NCI-H510A treated with DMSO at 0.1 percent for 48 hours (cell line): ENCODE data around the gene P2RX6.

ENCODE experiments used
- DNase-seq: peaks from one replicate; lab custom pipeline; 2025; lab: John Stamatoyannopoulos, UW

The P2RX6 gene

DNA sequence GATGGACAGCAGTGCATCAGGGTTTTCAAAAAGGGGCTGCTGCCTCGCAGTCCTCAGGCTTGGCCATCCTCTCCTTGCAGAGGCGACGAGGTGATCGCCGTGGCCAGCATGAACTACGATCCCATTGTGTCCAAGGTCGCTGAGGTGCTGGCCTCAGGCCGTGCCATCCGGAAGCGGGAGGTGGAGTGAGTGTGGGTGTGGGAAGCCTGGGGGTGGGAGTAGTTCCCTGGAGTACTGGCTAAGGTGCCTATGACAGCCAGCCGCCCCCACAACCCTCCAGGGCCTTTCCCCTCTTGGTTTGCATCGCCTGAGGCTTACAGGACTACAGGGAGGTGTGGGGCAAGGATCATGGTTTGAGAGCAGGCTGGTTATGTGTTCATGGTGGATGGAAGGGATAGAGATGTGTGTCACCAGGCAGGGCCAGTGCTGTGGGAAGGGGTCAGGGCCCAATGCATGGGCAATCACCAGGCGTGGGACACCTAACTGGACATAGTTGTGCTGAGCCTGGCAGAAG is 35.0 kb upstream of the P2RX6 start:
- no peak for DNase-seq

DNA sequence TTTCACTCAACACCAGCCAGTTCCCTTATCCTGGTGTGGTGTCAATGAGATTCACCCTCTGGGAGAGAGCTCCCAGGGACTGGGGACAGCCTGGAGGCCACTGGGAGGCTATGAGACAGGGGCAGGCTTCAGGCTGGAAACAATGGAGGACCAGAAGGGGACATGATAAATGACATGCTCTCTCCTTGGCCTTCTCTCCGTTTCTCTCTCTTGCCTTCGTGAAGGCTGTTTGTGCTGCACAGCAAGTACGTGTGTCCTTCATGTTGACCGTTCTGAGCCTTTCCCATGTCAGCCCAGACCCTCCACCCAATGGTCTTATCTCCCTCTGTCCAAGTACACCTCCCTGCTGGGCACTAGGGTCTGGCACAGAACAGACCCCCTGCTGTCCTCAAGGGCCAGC is 34.4 kb upstream of the P2RX6 start:
- DNase-seq, result no peak

DNA sequence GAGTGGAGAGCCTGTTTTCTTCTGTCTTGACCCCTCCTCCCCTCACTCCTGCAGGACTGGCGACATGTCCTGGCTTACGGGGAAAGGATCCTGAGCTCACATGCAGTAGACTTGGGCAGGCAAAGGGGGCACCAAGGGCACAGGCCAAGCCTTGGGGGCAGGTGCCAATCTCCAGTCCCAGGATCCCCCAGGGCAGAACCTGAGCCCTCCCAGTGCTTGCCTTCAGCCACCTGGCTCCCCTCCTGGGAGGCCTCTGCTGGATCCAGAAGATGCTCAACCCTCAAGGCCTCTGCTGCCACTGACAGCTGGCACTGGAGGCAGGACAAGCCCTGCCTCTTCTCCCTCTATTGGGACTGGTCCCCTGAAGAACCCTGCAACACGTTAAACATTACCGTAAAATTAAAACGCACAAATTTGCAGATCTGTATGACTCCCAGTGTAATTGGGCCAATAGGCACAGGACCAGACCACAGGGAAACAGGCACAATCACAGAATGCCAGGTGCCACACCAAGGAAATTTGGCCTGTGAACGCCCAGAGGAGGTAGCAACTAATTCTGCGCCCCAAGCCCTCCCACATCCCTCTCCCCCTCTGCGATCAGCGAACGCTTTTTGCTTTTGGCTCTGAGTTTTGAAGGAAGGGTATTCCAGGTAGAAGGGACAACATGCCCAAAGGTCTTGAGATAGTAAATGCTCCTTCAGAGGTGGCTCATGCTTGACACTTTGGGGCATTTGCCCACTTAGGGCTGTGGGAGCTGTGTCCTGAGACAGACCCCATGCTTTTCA is 33.8 kb upstream of the P2RX6 start:
- no peak for DNase-seq

DNA sequence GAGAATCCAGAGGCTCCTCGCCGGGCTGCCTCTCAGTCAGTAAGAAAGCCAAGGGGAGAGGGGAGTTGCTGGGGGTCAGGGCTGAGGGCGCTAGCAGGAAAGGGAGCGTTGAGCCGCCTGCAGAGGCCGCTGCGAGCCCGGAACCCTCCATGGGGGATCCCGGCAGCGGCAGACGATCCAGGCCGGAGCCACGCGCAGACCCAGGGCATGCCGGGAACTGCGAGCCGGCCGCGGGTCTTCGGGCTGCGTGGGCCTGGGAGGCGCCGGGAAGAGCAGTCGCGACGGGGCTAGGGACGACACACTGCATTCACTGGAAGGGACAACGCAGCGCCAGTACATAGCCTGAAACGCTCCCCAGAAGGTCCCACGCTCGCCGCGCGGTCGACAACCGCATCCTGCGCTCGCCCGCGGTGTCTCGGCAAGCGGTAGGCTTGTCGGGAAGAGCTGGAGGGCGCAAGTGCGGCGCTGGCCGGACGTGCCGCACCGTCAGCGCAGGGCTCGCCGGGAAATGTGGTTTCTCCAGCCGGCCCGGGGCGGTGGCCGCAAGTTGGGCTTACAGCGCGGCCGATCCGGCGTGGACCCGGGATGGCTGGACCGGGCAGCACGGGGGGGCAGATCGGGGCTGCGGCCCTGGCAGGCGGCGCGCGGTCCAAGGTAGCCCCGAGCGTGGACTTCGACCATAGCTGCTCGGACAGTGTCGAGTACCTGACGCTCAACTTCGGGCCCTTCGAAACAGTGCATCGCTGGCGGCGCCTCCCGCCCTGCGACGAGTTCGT is 33.0 kb upstream of the P2RX6 start, which contains the start of gene LZTR1:
Gene LZTR1, plus strand, starts transcription at position 511 of the 776 bp plus-strand sequence. Its CDS starts 75 bp downstream, at position 586.
- peak; percentile 42 for DNase-seq

DNA sequence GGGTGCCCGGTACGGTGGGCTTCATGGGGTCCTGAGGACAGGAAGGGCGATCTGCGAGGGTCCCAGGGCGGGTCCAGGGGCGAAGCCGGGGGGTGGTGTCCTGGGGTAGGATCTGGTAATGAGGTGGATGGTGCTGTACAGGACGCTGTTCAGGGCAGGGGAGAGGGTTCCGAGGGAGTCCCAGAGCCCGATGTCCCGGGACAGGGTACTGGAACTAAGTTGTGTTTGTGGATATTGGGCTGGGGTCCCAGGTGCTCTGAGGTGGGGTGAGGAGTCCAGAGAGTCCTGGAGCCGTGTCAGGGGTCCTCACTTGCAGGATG is 32.4 kb upstream of the P2RX6 start:
- no peak for DNase-seq

DNA sequence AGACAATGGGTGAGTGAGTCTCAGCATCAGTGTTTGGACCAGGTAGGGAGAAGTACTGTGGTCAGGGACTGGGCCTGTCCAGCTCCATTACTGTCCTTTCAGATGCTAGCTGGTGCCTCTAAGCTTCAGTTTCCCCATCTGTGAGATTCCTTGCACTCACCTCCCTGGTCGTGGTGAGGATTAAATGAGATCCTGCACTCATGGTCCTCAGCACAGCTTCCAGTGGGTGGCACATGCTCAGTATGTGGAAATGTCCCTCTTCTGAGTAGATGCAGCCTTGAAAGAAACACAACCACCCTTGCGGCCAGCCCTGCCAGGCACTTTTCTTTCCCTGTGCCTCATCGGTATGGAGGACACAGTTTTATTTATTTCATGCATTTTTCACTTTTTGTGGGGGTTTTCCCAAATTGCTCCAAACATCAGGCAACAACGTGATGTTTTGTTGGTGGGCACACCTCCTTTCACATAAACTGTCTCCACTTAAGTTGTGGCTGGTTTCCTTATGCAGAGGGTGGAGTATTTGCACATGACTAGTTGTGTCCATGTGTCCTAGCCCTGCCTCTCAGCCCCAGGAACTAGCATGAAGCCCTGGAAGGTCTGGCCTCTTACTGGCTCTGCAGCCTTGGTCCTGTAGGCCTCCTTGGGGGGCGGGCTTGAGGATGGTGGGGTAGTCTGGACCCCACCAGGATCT is 31.7 kb upstream of the P2RX6 start:
- no peak for DNase-seq

DNA sequence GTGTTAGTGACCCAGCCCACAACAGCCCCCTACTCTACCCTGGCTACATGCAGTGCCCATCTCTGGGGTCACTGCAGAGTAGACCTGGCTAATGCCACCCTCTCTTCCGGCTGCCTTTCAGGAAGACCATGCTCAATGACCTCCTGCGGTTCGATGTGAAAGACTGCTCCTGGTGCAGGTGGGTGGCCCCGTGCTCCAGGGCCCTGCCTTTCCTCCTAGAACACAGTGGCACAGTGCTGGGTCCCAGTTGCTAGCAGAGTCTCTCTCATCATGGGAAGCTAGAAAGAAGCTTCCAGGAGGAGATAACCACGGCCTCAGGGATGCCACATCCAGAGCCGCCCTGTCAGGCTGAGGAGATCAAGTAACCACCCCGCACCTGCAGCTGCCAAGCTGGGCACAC is 29.2 kb upstream of the P2RX6 start:
- no peak for DNase-seq

GRCh38 chr22:20986365-20986764 is 28.6 kb upstream of the P2RX6 start:
- DNase-seq, result no peak

GRCh38 chr22:20987375-20987774 is 27.6 kb upstream of the P2RX6 start:
- no peak for DNase-seq

GRCh38 chr22:20988573-20989322 is 26.2 kb upstream of the P2RX6 start:
- no peak for DNase-seq

GRCh38 chr22:20989323-20990138 is 25.4 kb upstream of the P2RX6 start:
- DNase-seq, result no peak

DNA sequence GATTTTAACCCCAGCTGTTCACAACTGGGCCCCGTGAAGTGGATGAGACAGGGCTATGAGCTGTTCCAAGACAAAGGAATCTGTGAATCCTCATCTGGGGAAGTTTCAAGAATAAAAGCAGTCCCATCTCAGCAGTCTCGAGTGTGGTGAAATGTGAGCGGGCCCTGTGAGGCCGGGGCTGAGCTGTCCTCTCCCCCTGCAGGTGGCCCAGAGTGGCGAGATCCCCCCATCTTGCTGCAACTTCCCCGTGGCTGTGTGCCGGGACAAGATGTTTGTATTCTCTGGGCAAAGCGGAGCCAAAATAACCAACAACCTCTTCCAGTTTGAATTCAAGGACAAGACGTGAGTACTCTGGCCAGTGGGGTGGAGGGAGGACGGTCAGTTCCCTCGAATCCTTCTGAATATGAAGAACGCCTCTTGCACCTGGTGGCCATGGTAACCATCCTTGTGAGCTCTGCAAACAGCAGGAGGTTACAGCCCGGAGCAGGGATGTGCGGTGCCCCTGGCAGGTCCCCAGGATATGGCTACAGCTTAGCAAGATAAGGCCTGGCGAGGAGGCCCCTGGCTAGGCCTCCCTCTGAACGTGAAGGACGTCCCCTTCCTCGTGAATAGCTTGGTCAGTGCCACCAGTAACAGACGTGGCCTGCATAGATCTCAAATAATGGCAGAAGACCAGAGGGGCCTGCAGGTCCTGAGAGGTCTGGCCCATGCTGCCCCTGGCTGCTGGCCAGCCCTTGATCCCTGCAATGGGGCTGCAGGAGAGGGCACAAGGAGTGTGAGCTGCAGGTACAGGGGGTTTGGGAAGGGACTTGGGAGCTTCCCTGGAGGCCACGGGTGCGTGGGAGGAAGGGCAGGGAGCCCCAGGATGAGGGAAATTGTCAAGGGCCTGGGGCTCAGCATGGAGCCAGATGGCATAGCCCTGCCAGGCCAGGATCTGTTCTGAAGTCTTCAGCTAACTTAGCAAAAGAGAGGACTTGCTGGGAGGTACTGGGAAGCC is 24.5 kb upstream of the P2RX6 start:
- no peak for DNase-seq

DNA sequence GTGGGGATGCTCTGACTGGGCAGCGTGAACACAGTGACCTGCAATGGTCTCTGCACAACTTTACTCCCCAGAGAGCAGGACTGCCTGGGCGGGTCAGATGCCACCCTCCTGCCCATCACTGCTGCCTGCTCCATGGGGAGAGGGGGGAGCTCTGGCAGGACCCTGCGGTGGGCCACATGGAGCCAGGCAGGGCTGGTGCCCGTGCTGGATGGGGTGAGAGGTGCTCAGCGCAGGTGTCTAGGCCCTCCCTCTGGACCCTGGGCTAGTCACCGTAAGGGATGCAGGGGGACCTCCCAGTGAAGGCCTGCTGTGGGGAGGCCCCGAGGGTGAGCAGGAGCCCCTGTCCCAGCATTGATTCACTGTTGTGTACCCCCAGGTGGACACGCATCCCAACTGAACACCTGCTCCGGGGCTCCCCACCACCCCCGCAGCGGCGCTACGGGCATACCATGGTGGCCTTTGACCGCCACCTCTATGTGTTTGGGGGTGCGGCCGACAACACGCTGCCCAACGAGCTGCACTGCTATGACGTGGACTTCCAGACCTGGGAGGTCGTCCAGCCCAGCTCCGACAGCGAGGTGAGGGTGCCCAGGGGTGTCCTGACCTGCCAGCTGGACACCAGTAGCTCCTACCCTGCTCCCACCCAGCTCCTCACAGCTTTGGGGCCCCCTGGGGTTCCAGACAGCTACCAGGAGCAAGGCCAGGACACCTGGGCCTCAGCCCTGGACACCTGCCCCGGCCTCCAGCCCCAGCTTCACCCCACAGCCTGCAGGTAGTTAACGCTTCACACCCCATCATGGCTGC is 23.5 kb upstream of the P2RX6 start:
- DNase-seq, result no peak

DNA sequence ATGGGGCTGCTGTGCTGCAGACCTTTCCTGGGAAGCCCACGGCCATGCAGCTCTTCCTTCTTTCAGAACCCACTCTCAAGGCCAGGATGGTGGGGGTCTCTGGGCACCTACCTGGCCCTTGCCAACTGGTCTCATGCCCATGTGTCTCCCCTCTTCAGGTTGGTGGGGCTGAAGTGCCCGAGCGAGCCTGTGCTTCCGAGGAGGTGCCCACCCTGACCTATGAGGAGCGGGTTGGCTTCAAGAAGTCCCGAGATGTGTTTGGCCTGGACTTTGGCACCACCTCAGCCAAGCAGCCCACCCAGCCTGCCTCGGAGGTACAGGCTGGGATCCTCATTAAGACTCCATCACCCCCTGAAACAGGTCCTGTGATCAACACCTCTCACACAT is 22.9 kb upstream of the P2RX6 start:
- DNase-seq, result no peak

GRCh38 chr22:20992456-20993303 is 22.3 kb upstream of the P2RX6 start:
- no peak for DNase-seq

DNA sequence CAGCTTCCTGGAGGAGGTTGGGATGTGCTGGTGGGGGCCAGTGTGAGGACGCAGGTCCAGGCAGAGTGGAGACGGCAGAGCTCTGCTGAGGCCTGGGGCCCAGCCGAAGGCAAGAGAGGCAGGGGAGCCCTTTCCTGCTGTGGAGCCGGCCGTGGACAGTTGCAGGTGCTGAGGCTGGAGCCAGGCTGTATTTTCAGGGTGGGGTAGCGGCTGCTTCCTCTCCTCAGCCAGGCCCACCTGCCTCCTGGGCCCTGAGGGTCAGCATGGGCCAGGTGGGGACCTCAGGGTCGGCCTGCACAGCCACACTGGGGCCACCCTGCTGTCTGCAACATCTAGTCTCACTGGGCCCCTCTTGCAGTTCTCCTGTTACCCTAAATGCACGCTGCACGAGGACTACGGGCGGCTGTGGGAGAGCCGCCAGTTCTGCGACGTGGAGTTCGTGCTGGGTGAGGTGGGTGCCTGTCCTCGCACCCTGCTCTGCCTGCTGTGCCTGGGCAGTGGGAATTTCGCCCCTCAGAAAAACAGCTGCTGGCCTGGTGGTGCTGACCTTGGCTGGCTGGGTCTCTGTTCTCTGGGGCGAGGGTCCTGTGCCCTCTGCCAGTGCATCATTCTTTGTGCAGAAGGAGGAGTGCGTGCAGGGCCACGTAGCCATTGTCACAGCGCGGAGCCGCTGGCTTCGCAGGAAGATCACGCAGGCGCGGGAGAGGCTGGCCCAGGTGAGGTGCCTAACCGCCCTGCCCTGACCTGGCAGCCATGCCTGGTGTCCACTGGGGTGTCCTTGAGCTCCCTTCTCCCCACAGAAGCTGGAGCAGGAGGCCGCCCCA is 21.4 kb upstream of the P2RX6 start:
- DNase-seq, result no peak
